Endothelial cell (in vitro differentiated cells): ENCODE data around the gene WBP2NL. TPM values are rescaled to one million over a fixed set of nuclear protein-coding genes. Genes with fewer than 3 reads are reported as not detected.

ENCODE experiments used
- DNase-seq: peaks from one replicate; pipeline ENCODE4 v3.0.0; 2021; ENCODE audit warnings: low spot score
- H3K27ac Mint-ChIP-seq: one replicate; pipeline ENCODE4 v1.8.0; 2021; ENCODE audit warnings: mixed read lengths, inconsistent platforms; ENCODE audit not compliant: unreplicated experiment
- H3K27me3 Mint-ChIP-seq: one replicate; pipeline ENCODE4 v1.8.0; 2021; ENCODE audit warnings: mild to moderate bottlenecking, moderate library complexity, mixed read lengths, inconsistent platforms; ENCODE audit not compliant: unreplicated experiment
- H3K36me3 Mint-ChIP-seq: one replicate; pipeline ENCODE4 v1.8.0; 2021; ENCODE audit warnings: mild to moderate bottlenecking, low read depth, mixed read lengths, inconsistent platforms; ENCODE audit not compliant: unreplicated experiment
- H3K4me1 Mint-ChIP-seq: one replicate; pipeline ENCODE4 v1.8.0; 2021; ENCODE audit warnings: mild to moderate bottlenecking, mixed read lengths, inconsistent platforms; ENCODE audit not compliant: unreplicated experiment
- H3K4me3 Mint-ChIP-seq: one replicate; pipeline ENCODE4 v1.8.0; 2021; ENCODE audit warnings: mild to moderate bottlenecking, mixed read lengths, inconsistent platforms; ENCODE audit not compliant: unreplicated experiment
- H3K9me3 Mint-ChIP-seq: one replicate; pipeline ENCODE4 v1.8.0; 2021; ENCODE audit warnings: mixed read lengths, inconsistent platforms; ENCODE audit not compliant: unreplicated experiment
- total RNA-seq: library from RNA; stranded (reverse); fragmentation: NEBNext Ultra II Directional; extraction: Animal tissue kit (Norgen Biotek cat#: 25700); gene quantifications from one replicate; pipeline ENCODE4 v1.2.1, GENCODE V29; 2021; ENCODE audit not compliant: unreplicated experiment
- TF ChIP-seq, protein P1 (sequence below): fragments of 200-600 bp; sonication (generic); IDR thresholded peaks from one replicate; pipeline ENCODE4 v1.5.0; 2021; ENCODE audit warnings: antibody characterized with exemption; ENCODE audit not compliant: unreplicated experiment

The WBP2NL gene
- total RNA-seq, 1 donor from 2014 or later, result not detected

DNA sequence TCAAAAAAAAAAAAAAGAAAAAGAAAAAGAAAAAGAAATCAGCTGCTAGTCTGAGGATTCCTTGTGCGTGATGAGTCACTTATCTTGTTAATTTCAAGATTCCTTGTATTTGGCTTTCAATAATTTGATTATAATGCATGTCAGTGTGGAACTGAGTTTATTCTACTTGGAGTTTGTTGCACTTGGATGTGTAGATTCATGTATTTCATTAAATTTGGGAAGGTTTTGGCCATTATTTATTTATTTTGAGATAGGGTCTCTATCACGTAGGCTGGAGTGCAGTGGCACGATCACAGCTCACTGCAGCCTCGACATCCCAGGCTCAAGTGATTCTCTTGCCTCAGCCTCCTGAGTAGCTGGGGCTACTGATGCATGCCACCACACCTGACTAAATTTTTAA lies 14.8 kb downstream of the WBP2NL start:
- Mint-ChIP-seq H3K27ac (no peak overlapping the region), H3K9me3 (no peaks in the 10 kb centered on the region), H3K27me3 (peaks cover 3% of the 10 kb centered on the region), H3K36me3 (no peaks in the 10 kb centered on the region), H3K4me1 (no peaks in the 10 kb centered on the region), H3K4me3 (no peak overlapping the region)
- no peak for DNase-seq
- TF ChIP-seq, protein P1, sequence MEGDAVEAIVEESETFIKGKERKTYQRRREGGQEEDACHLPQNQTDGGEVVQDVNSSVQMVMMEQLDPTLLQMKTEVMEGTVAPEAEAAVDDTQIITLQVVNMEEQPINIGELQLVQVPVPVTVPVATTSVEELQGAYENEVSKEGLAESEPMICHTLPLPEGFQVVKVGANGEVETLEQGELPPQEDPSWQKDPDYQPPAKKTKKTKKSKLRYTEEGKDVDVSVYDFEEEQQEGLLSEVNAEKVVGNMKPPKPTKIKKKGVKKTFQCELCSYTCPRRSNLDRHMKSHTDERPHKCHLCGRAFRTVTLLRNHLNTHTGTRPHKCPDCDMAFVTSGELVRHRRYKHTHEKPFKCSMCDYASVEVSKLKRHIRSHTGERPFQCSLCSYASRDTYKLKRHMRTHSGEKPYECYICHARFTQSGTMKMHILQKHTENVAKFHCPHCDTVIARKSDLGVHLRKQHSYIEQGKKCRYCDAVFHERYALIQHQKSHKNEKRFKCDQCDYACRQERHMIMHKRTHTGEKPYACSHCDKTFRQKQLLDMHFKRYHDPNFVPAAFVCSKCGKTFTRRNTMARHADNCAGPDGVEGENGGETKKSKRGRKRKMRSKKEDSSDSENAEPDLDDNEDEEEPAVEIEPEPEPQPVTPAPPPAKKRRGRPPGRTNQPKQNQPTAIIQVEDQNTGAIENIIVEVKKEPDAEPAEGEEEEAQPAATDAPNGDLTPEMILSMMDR, result no peak

DNA sequence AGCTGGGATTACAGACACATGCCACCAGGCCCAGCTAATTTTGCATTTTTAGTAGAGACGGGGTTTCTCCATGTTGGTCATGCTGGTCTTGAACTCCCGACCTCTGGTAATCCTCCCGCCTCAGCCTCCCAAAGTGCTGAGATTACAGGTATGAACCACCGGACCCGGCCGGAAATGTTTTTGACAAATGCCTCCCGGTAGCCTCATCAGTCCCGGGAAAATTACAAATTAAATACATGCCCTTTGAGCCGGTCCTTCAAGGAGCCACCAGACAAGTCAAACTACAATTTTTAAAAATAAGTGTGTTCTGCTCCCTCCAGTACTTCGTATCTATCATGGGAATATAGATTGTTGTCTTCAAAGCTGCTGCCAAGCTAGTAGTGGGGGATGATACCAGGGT lies 17.5 kb downstream of the WBP2NL start:
- peaks cover 3% of the 10 kb centered on the region for H3K27me3 Mint-ChIP-seq
- no peak for DNase-seq
- H3K4me1 Mint-ChIP-seq, result no peaks in the 10 kb centered on the region
- TF ChIP-seq, protein P1, result no peak
- H3K4me3 Mint-ChIP-seq, result no peak overlapping the region
- no peaks in the 10 kb centered on the region for H3K36me3 Mint-ChIP-seq
- H3K9me3 Mint-ChIP-seq, result no peaks in the 10 kb centered on the region
- H3K27ac Mint-ChIP-seq, result no peak overlapping the region

DNA sequence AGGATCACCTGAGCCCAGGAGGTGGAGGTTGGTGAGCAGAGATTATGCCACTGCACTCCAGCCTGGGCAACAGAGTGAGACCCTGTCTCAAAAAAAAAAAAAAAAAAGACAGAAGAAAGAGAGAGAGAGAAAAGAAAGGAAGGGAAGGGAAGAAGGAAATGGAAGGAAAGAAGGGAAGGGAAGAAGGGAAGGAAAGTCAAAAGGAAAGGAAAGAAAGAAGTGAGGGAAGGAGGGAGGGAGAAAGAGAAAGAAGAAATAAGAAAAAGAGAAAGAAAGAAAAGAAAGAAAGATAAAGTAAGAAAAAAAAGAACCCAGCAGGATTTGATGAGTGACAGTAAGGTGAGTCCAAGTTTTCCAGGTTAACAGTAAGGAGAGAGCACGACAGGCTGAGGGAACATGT lies 19.6 kb downstream of the WBP2NL start:
- TF ChIP-seq, protein P1, result no peak
- Mint-ChIP-seq H3K4me3 (no peak overlapping the region), H3K27me3 (peaks cover 3% of the 10 kb centered on the region), H3K36me3 (no peaks in the 10 kb centered on the region), H3K9me3 (no peaks in the 10 kb centered on the region), H3K27ac (no peak overlapping the region), H3K4me1 (no peaks in the 10 kb centered on the region)
- no peak for DNase-seq

DNA sequence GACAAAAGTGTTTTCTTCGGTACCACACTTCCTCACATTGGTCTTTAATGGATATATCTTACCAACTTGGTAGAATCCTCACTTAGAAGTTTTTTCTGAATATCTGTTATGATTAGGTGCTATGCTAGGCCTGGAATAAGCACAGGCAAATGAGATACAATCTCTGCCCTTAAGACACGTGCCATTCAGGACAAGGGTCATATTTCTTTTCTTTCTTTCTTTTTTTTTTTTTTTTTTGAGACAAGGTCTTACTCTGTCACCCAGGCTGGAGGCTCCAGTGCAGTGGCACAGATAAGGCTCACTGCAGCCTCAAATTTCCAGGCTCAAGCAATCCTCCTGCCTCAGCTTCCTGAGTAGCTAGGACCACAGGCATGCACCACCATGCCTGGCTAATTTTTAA lies 23.0 kb downstream of the WBP2NL start:
- H3K4me1 Mint-ChIP-seq, result no peaks in the 10 kb centered on the region
- H3K27me3 Mint-ChIP-seq, result no peaks in the 10 kb centered on the region
- H3K9me3 Mint-ChIP-seq, result no peaks in the 10 kb centered on the region
- H3K4me3 Mint-ChIP-seq, result no peak overlapping the region
- no peak for DNase-seq
- no peaks in the 10 kb centered on the region for H3K36me3 Mint-ChIP-seq
- TF ChIP-seq, protein P1, result no peak
- H3K27ac Mint-ChIP-seq, result no peak overlapping the region

DNA sequence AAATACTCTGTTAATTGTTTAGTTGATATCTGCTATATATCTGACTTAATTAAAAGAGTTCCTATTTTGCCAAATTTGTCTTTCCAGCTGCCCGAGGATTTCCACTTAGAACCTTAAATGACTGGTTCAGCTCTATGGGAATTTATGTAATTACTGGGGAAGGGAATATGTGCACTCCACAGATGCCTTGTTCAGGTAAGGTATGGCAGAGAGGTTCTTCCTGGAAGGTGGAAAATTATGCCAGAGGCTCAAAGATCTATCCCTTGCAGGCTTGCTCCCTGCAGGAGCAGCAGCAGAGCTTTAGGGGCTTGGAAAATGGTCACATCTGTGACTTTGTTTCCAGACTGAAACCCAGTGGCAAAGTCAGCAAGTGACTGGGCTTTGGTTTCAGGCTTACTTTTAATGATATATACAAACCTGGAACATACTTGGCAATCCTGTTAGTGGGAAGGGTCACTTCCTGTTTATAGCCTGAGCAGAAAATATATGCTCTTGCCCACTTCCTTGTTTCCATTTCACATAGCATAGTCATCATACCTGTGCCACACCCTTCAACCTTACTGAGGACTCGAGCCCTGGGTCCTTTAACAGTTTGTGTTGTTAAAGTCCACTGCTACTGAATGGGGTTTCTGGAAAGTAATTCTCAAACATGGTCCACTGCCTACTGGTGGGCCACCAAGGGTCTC lies 23.7 kb downstream of the WBP2NL start:
- no peaks in the 10 kb centered on the region for H3K4me1 Mint-ChIP-seq
- no peak overlapping the region for H3K27ac Mint-ChIP-seq
- H3K27me3 Mint-ChIP-seq, result no peaks in the 10 kb centered on the region
- no peaks in the 10 kb centered on the region for H3K36me3 Mint-ChIP-seq
- H3K4me3 Mint-ChIP-seq, result no peak overlapping the region
- DNase-seq, result no peak
- TF ChIP-seq, protein P1, result no peak
- no peaks in the 10 kb centered on the region for H3K9me3 Mint-ChIP-seq
